Activated CD8-positive, alpha-beta T cell treated with anti-CD3 and anti-CD28 coated beads for 36 hours (primary cell): ENCODE results near the gene MYBPC3. TPM values are rescaled to one million over a fixed set of nuclear protein-coding genes. Genes with fewer than 3 reads are reported as not detected.

Experiments
- ATAC-seq: fragments of 200-7000 bp; cut with Tn5 transposase; one replicate; pipeline ENCODE4 v1.10.0; 2021; ENCODE audit warnings: mild to moderate bottlenecking, moderate library complexity
- CTCF ChIA-PET: fragments of 350-600 bp; sonication (Branson Sonifier 250); formaldehyde crosslinking; loops from one replicate; lab custom pipeline; 2021; ENCODE audit warnings: antibody characterized with exemption; lab: Charles Lee
- POLR2A ChIA-PET: fragments of 350-600 bp; sonication (Branson Sonifier 250); formaldehyde crosslinking; loops from one replicate; lab custom pipeline; 2021; ENCODE audit warnings: antibody characterized with exemption; lab: Charles Lee
- DNase-seq: peaks from one replicate; pipeline ENCODE4 v3.0.0-alpha.2; 2020
- H3K27ac Mint-ChIP-seq: one replicate; pipeline ENCODE4 v1.8.0; 2021; ENCODE audit warnings: mild to moderate bottlenecking, mixed read lengths
- H3K27me3 Mint-ChIP-seq: one replicate; pipeline ENCODE4 v1.8.0; 2021; ENCODE audit warnings: mixed read lengths
- H3K36me3 Mint-ChIP-seq: one replicate; pipeline ENCODE4 v1.8.0; 2021; ENCODE audit warnings: low read depth, mixed read lengths
- H3K4me1 Mint-ChIP-seq: one replicate; pipeline ENCODE4 v1.8.0; 2021; ENCODE audit warnings: low read depth, mixed read lengths
- H3K4me3 Mint-ChIP-seq: one replicate; pipeline ENCODE4 v1.8.0; 2021; ENCODE audit warnings: mild to moderate bottlenecking, moderate library complexity, mixed read lengths
- H3K9me3 Mint-ChIP-seq: one replicate; pipeline ENCODE4 v1.8.0; 2021; ENCODE audit warnings: mixed read lengths
- intact Hi-C: fragments of 100-400 bp; cut with micrococcal nuclease; formaldehyde crosslinking; loops from one replicate; pipeline ENCODE4 v1.10.0; 2022
- total RNA-seq, 2 experiments: library from RNA; stranded (reverse); gene quantifications; one replicate each; pipeline ENCODE4 v1.2.3, GENCODE V29; 2021
- TF ChIP-seq, protein P1 (sequence below): fragments of 200-600 bp; IDR thresholded peaks from one replicate; pipeline ENCODE4 v1.8.0; 2022; ENCODE audit warnings: antibody characterized with exemption, mild to moderate bottlenecking

MYBPC3 gene
- total RNA-seq, 2 experiments from 2014 or later = not detected

DNA sequence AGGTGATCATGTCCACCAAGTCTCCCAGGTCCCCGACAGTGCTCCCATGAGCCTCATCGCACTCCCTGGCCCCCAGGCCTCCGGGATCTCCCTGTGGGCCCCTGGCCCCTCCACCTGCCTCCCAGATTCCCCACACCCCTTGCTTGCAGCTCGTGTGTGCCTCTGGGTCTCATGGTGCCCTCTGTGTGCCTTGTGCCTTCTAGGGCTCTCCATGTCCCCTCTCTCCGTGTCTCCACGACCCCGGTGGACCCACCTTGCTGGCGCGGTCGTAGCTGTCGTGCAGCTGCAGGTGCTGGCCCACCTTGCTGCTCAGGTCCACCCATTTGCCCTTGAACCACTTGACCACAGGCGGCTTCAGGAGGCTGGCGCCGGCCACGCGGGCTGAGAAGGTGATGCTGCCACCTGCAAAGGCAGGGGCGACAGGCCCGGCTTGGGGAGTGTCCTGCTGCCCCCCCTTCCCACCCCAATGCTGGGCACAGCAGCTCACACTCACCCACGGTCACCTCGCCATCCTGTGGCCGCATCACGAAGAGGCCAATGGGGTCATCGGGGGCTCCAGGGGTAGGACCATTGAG, 2.9 kb downstream of the MYBPC3 start:
- ChIA-PET CTCF (interaction anchor here (1.0 to 1.2 kb wide), 2 partner anchors 24 to 25 kb away, joined by 3 to 6 read pairs; no protein-coding TSS in a partner anchor), POLR2A (no interaction called here)
- Mint-ChIP-seq H3K4me3 (no peak overlapping the region), H3K9me3 (no peaks in the 10 kb centered on the region), H3K4me1 (no peaks in the 10 kb centered on the region), H3K27me3 (no peaks in the 10 kb centered on the region), H3K27ac (no peak overlapping the region), H3K36me3 (no peaks in the 10 kb centered on the region)
- intact Hi-C loops = no loop called here
- TF ChIP-seq, protein P1, sequence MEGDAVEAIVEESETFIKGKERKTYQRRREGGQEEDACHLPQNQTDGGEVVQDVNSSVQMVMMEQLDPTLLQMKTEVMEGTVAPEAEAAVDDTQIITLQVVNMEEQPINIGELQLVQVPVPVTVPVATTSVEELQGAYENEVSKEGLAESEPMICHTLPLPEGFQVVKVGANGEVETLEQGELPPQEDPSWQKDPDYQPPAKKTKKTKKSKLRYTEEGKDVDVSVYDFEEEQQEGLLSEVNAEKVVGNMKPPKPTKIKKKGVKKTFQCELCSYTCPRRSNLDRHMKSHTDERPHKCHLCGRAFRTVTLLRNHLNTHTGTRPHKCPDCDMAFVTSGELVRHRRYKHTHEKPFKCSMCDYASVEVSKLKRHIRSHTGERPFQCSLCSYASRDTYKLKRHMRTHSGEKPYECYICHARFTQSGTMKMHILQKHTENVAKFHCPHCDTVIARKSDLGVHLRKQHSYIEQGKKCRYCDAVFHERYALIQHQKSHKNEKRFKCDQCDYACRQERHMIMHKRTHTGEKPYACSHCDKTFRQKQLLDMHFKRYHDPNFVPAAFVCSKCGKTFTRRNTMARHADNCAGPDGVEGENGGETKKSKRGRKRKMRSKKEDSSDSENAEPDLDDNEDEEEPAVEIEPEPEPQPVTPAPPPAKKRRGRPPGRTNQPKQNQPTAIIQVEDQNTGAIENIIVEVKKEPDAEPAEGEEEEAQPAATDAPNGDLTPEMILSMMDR = no peak
- ATAC-seq (no peak), DNase-seq (no peak)

DNA sequence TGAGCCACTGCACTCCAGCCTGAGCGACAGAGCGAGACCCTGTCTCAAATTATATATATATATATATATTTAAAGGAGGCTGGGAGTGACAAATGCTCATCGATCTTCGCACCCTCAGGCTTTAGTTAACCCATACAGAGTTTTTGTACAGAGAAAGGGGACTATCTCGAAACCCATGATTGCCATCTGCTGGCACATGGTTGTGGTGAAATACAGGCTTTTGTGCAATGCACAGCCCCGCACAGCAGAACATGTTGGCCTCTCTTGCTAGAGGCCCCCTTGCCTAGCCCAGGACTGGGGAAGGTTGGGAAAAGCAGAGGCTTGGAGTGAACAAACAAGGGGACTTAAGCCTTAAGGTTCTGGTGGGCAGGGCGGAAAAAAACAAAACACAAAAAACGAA, 3.6 kb downstream of the MYBPC3 start:
- no peak overlapping the region for H3K27ac Mint-ChIP-seq
- CTCF ChIA-PET = interaction anchor here (1.0 kb wide), 1 partner anchor 25 kb away, joined by 3 read pairs; no protein-coding TSS in a partner anchor
- no peaks in the 10 kb centered on the region for H3K27me3 Mint-ChIP-seq
- H3K4me1 Mint-ChIP-seq = no peaks in the 10 kb centered on the region
- ATAC-seq (peak; percentile 61), DNase-seq (peak; percentile 48)
- intact Hi-C loops = no loop called here
- no peaks in the 10 kb centered on the region for H3K36me3 Mint-ChIP-seq
- no peak overlapping the region for H3K4me3 Mint-ChIP-seq
- H3K9me3 Mint-ChIP-seq = no peaks in the 10 kb centered on the region
- POLR2A ChIA-PET = no interaction called here
- TF ChIP-seq, protein P1 = no peak

- H3K36me3 Mint-ChIP-seq = no peaks in the 10 kb centered on the region
- no peaks in the 10 kb centered on the region for H3K9me3 Mint-ChIP-seq
- no peaks in the 10 kb centered on the region for H3K27me3 Mint-ChIP-seq
- DNase-seq = no peak
- ChIA-PET POLR2A (no interaction called here), CTCF (interaction anchor here (1.0 kb wide), 1 partner anchor 43 kb away, joined by 3 read pairs; no protein-coding TSS in a partner anchor)
- no peak overlapping the region for H3K4me3 Mint-ChIP-seq
- H3K27ac Mint-ChIP-seq = no peak overlapping the region
- no peak for ATAC-seq
- TF ChIP-seq, protein P1 = no peak
- intact Hi-C loops = no loop called here
- no peaks in the 10 kb centered on the region for H3K4me1 Mint-ChIP-seq
Measured at GRCh38 chr11:47348131-47348802, 4.2 kb downstream of the MYBPC3 start.

- Mint-ChIP-seq H3K9me3 (no peaks in the 10 kb centered on the region), H3K27ac (no peak overlapping the region), H3K4me3 (no peak overlapping the region), H3K36me3 (no peaks in the 10 kb centered on the region), H3K27me3 (no peaks in the 10 kb centered on the region), H3K4me1 (no peaks in the 10 kb centered on the region)
- DNase-seq = no peak
- TF ChIP-seq, protein P1 = no peak
- intact Hi-C loops = no loop called here
- ChIA-PET CTCF (interaction anchor here (1.2 kb wide), 1 partner anchor 27 kb away, joined by 4 read pairs; no protein-coding TSS in a partner anchor), POLR2A (no interaction called here)
- no peak for ATAC-seq
Measured at GRCh38 chr11:47347137-47347536, 5.4 kb downstream of the MYBPC3 start.
